Osteoblast (primary cell): Measurements from ENCODE around the gene TMEM52. TPM values are rescaled to one million over a fixed set of nuclear protein-coding genes. Genes with fewer than 3 reads are reported as not detected.

Source experiments
- DNase-seq: peaks from one replicate; pipeline ENCODE4 v3.0.0; 2011; ENCODE audit warnings: low spot score, mixed read lengths; ENCODE audit not compliant: insufficient read length; ENCODE audit errors: missing footprints
- H2AFZ ChIP-seq: 2 replicates; pipeline ENCODE4 v1.6.0; 2011; ENCODE audit warnings: mild to moderate bottlenecking, low read length
- H3K27ac ChIP-seq: 2 replicates; pipeline ENCODE4 v1.5.1; 2011; ENCODE audit warnings: mild to moderate bottlenecking, low read depth, low read length, moderate library complexity
- H3K27me3 ChIP-seq: 2 replicates; pipeline ENCODE4 v1.6.0; 2012; ENCODE audit warnings: mild to moderate bottlenecking, control low read depth, inconsistent platforms, low read length, moderate library complexity; ENCODE audit not compliant: insufficient read depth
- H3K36me3 ChIP-seq: 2 replicates; pipeline ENCODE4 v1.5.1; 2011; ENCODE audit warnings: mild to moderate bottlenecking, low read length, control low read depth, moderate library complexity; ENCODE audit not compliant: insufficient read depth
- H3K4me1 ChIP-seq: 2 replicates; pipeline ENCODE4 v1.5.1; 2011; ENCODE audit warnings: mild to moderate bottlenecking, low read length, control low read depth, moderate library complexity; ENCODE audit not compliant: insufficient read depth
- H3K4me2 ChIP-seq: 2 replicates; pipeline ENCODE4 v1.6.0; 2011; ENCODE audit warnings: mild to moderate bottlenecking, low read length; ENCODE audit not compliant: insufficient read depth
- H3K4me3 ChIP-seq: fragments of 200-600 bp; sonication (generic); 3 replicates; pipeline ENCODE4 v1.5.1; 2012; ENCODE audit warnings: mild to moderate bottlenecking, low read length, inconsistent platforms; ENCODE audit not compliant: insufficient read depth
- H3K79me2 ChIP-seq: 2 replicates; pipeline ENCODE4 v1.6.0; 2012; ENCODE audit warnings: mild to moderate bottlenecking, low read length, control low read depth, inconsistent platforms; ENCODE audit not compliant: insufficient read depth
- H3K9me3 ChIP-seq: 2 replicates; pipeline ENCODE4 v1.5.1; 2011; ENCODE audit warnings: low read depth, low read length, control low read depth
- H4K20me1 ChIP-seq: 2 replicates; pipeline ENCODE4 v1.6.0; 2012; ENCODE audit warnings: mild to moderate bottlenecking, low read length, control low read depth; ENCODE audit not compliant: insufficient read depth
- CTCF ChIP-seq: IDR thresholded peaks from 2 replicates; pipeline ENCODE4 v1.5.1; 2011; ENCODE audit warnings: mild to moderate bottlenecking, low read depth, low read length, moderate library complexity; ENCODE audit errors: extremely low read depth
- total RNA-seq: library from RNA; depleted of rRNA; stranded (reverse); fragments of >200 nt; gene quantifications from 2 replicates; pipeline ENCODE4 v1.2.3, GENCODE V29; 2012

The TMEM52 gene
- total RNA-seq, 1 donor = not detected

- no peaks in the 10 kb centered on the region for H3K9me3 ChIP-seq
- no peak for DNase-seq
- H3K4me2 ChIP-seq = no peak overlapping the region
- peaks cover 16% of the 10 kb centered on the region for H3K27me3 ChIP-seq
- no peak overlapping the region for H3K27ac ChIP-seq
- no peaks in the 10 kb centered on the region for H3K4me1 ChIP-seq
- H4K20me1 ChIP-seq = no peaks in the 10 kb centered on the region
- no peaks in the 10 kb centered on the region for H3K36me3 ChIP-seq
- H2AFZ ChIP-seq = no peak overlapping the region
- H3K79me2 ChIP-seq = no peaks in the 10 kb centered on the region
- TF ChIP-seq CTCF = no peak
- no peak overlapping the region for H3K4me3 ChIP-seq
These were observed 46.5 kb upstream of the TMEM52 start for GRCh38 chr1:1965546-1965945.

- no peaks in the 10 kb centered on the region for H3K36me3 ChIP-seq
- H3K4me2 ChIP-seq = no peak overlapping the region
- H2AFZ ChIP-seq = no peak overlapping the region
- no peak overlapping the region for H3K4me3 ChIP-seq
- no peak overlapping the region for H3K27ac ChIP-seq
- TF ChIP-seq CTCF = no peak
- no peak for DNase-seq
- H3K9me3 ChIP-seq = no peaks in the 10 kb centered on the region
- peaks cover 20% of the 10 kb centered on the region for H3K27me3 ChIP-seq
- no peaks in the 10 kb centered on the region for H3K4me1 ChIP-seq
- no peaks in the 10 kb centered on the region for H3K79me2 ChIP-seq
- no peaks in the 10 kb centered on the region for H4K20me1 ChIP-seq
These were observed 45.7 kb upstream of the TMEM52 start for GRCh38 chr1:1964811-1965210.

- Histone ChIP-seq H3K27me3 (peaks cover 20% of the 10 kb centered on the region), H3K4me2 (no peak overlapping the region), H3K4me1 (no peaks in the 10 kb centered on the region), H4K20me1 (no peaks in the 10 kb centered on the region), H3K27ac (no peak overlapping the region), H3K4me3 (no peak overlapping the region), H2AFZ (no peak overlapping the region), H3K36me3 (no peaks in the 10 kb centered on the region), H3K79me2 (no peaks in the 10 kb centered on the region), H3K9me3 (no peaks in the 10 kb centered on the region)
- no peak for TF ChIP-seq CTCF
- no peak for DNase-seq
These were observed 44.5 kb upstream of the TMEM52 start for GRCh38 chr1:1963570-1963969.

GRCh38 chr1:1962752-1963151 is 43.7 kb upstream of the TMEM52 start:
- no peak overlapping the region for H3K27ac ChIP-seq
- no peaks in the 10 kb centered on the region for H3K9me3 ChIP-seq
- H3K79me2 ChIP-seq = no peaks in the 10 kb centered on the region
- TF ChIP-seq CTCF = no peak
- H3K4me2 ChIP-seq = no peak overlapping the region
- H3K4me1 ChIP-seq = no peaks in the 10 kb centered on the region
- peaks cover 20% of the 10 kb centered on the region for H3K27me3 ChIP-seq
- H4K20me1 ChIP-seq = no peaks in the 10 kb centered on the region
- no peak overlapping the region for H2AFZ ChIP-seq
- no peak for DNase-seq
- no peak overlapping the region for H3K4me3 ChIP-seq
- no peaks in the 10 kb centered on the region for H3K36me3 ChIP-seq
